Gastrocnemius medialis (tissue), 4 donors: Measurements from ENCODE around the gene DUSP22. TPM values are rescaled to one million over a fixed set of nuclear protein-coding genes. Genes with fewer than 3 reads are reported as not detected.

ENCODE experiments used
- ATAC-seq, 2 donors: fragments of 150-250 bp; one replicate each; pipeline ENCODE4 v1.9.1; 2016
- DNase-seq, 2 donors: peaks; one replicate each; pipeline ENCODE4 v3.0.0-alpha.2; 2019
- H3K27ac ChIP-seq, 4 donors: fragments of 200-600 bp; sonication (generic); 1 replicate in 1 of 4; 2 replicates in 3 of 4; pipeline ENCODE4 v1.5.1; 2016 to 2018; ENCODE audit warnings: mild to moderate bottlenecking in 2 of 4, moderate library complexity in 1 of 4
- H3K27me3 ChIP-seq, 3 donors: fragments of 200-600 bp; sonication (generic) in 2 of 3; 1 replicate in 1 of 3; 2 replicates in 2 of 3; pipeline versions ENCODE4 v1.5.1 to v1.6.0; 2016 to 2019; ENCODE audit warnings: mild to moderate bottlenecking in 1 of 3, moderate library complexity in 1 of 3
- H3K36me3 ChIP-seq, 2 donors: fragments of 200-600 bp; sonication (generic) in 1 of 2; one replicate each; pipeline ENCODE4 v1.5.1; 2017 to 2018
- H3K4me1 ChIP-seq, 2 donors: fragments of 200-600 bp; sonication (generic) in 1 of 2; one replicate each; pipeline ENCODE4 v1.5.1; 2016 to 2017; ENCODE audit warnings: mild to moderate bottlenecking in 2 of 2
- H3K4me3 ChIP-seq, 4 donors: fragments of 200-600 bp; sonication (generic) in 3 of 4; 1 replicate in 1 of 4; 2 replicates in 3 of 4; pipeline ENCODE4 v1.5.1; 2016 to 2019; ENCODE audit warnings: mild to moderate bottlenecking in 2 of 4
- H3K9me3 ChIP-seq, 3 donors: fragments of 200-600 bp; sonication (generic) in 2 of 3; 1 replicate in 1 of 3; 2 replicates in 2 of 3; pipeline ENCODE4 v1.5.1; 2016 to 2019
- CTCF ChIP-seq, 5 experiments: fragments of 450-650 bp in 3 of 5; fragments of 200-600 bp in 2 of 5; sonication (generic) in 2 of 5; IDR thresholded peaks in 4 of 5; conservative IDR thresholded peaks in 1 of 5; 1 replicate in 4 of 5; 2 replicates in 1 of 5; pipeline ENCODE4 v1.5.1; 2016 to 2019; ENCODE audit warnings: antibody characterized with exemption in 5 of 5, mild to moderate bottlenecking in 3 of 5, moderate library complexity in 3 of 5
- POLR2A ChIP-seq, 2 donors: fragments of 450-650 bp; IDR thresholded peaks; one replicate each; pipeline ENCODE4 v1.6.1; 2017; ENCODE audit warnings: antibody characterized with exemption in 2 of 2, mild to moderate bottlenecking in 2 of 2, moderate library complexity in 2 of 2
- in situ Hi-C, 4 donors: fragments of 200-750 bp; cut with MboI; loops; one replicate each; pipeline versions ENCODE4 v1.15.0 to v1.8.0; 2017; ENCODE audit warnings: low sequenced_read_pairs in 4 of 4
- intact Hi-C: fragments of 100-400 bp; cut with DNase I; formaldehyde crosslinking; loops from one replicate; pipeline ENCODE4 v1.15.1; 2023; ENCODE audit warnings: low total_unique reads
- total RNA-seq, 4 donors: library from RNA; depleted of rRNA; stranded (reverse); fragments of >200 nt; gene quantifications; one replicate each; pipeline versions ENCODE4 v1.1.0 to v1.2.3, GENCODE V29; 2016

The DUSP22 gene
- total RNA-seq, 4 donors from 2014 or later, result 53.4 to 70.7 (median 61.3) TPM

GRCh38 chr6:344816-345340 is 52.6 kb downstream of the DUSP22 start:
- ATAC-seq (no peak), DNase-seq (no peak)
- no peak overlapping the region for H3K27ac ChIP-seq
- peaks cover 13% of the 10 kb centered on the region in 2 donors for H3K4me1 ChIP-seq
- peaks cover 0 to 16% of the 10 kb centered on the region in 2 donors for H3K36me3 ChIP-seq
- TF ChIP-seq POLR2A (IDR thresholded peaks at IDR 0.05), result no peak
- no peak for TF ChIP-seq CTCF (IDR thresholded peaks at IDR 0.05 in 4 of 5, conservative IDR thresholded peaks at IDR 0.05 in 1 of 5)
- H3K27me3 ChIP-seq, result no peaks in the 10 kb centered on the region
- intact Hi-C loops (no loop called here), in situ Hi-C loops (no loop called here)
- no peaks in the 10 kb centered on the region for H3K9me3 ChIP-seq
- no peak overlapping the region for H3K4me3 ChIP-seq

GRCh38 chr6:345747-346385 is 53.6 kb downstream of the DUSP22 start:
- no peaks in the 10 kb centered on the region for H3K27me3 ChIP-seq
- peaks cover 13% of the 10 kb centered on the region in 2 donors for H3K4me1 ChIP-seq
- peaks cover 0 to 26% of the 10 kb centered on the region in 2 donors for H3K36me3 ChIP-seq
- TF ChIP-seq POLR2A (IDR thresholded peaks at IDR 0.05) (no peak), CTCF (IDR thresholded peaks at IDR 0.05 in 4 of 5, conservative IDR thresholded peaks at IDR 0.05 in 1 of 5) (no peak)
- H3K27ac ChIP-seq, result no peak overlapping the region
- in situ Hi-C loops, result no loop called here
- no peak overlapping the region for H3K4me3 ChIP-seq
- ATAC-seq (no peak), DNase-seq (no peak)
- intact Hi-C loops, result no loop called here
- H3K9me3 ChIP-seq, result no peaks in the 10 kb centered on the region

GRCh38 chr6:346386-347030 is 54.2 kb downstream of the DUSP22 start:
- no peak for TF ChIP-seq CTCF (IDR thresholded peaks at IDR 0.05 in 4 of 5, conservative IDR thresholded peaks at IDR 0.05 in 1 of 5)
- TF ChIP-seq POLR2A (IDR thresholded peaks at IDR 0.05), result no peak
- ATAC-seq, result no peak
- H3K4me3 ChIP-seq, result no peak overlapping the region
- peaks cover 0 to 30% of the 10 kb centered on the region in 2 donors for H3K36me3 ChIP-seq
- H3K4me1 ChIP-seq, result peaks cover 13% of the 10 kb centered on the region in 2 donors
- H3K9me3 ChIP-seq, result no peaks in the 10 kb centered on the region
- in situ Hi-C loops, result no loop called here
- DNase-seq, result no peak
- no peak overlapping the region for H3K27ac ChIP-seq
- H3K27me3 ChIP-seq, result no peaks in the 10 kb centered on the region
- intact Hi-C loops, result no loop called here

- no peak overlapping the region for H3K4me3 ChIP-seq
- H3K9me3 ChIP-seq, result no peaks in the 10 kb centered on the region
- ATAC-seq (no peak), DNase-seq (no peak)
- in situ Hi-C loops, result no loop called here
- peaks cover 0 to 30% of the 10 kb centered on the region in 2 donors for H3K36me3 ChIP-seq
- TF ChIP-seq POLR2A (IDR thresholded peaks at IDR 0.05), result no peak
- TF ChIP-seq CTCF (IDR thresholded peaks at IDR 0.05 in 4 of 5, conservative IDR thresholded peaks at IDR 0.05 in 1 of 5), result no peak
- H3K27me3 ChIP-seq, result no peaks in the 10 kb centered on the region
- peaks cover 10 to 11% of the 10 kb centered on the region in 2 donors for H3K4me1 ChIP-seq
- intact Hi-C loops, result no loop called here
- H3K27ac ChIP-seq, result no peak overlapping the region
Measured at GRCh38 chr6:347232-347631, 54.9 kb downstream of the DUSP22 start.
